ENCODE results near the gene CHAT.

The CHAT gene

GRCh38 chr10:49599546-49599945 lies 14.3 kb upstream of the CHAT start:
- Histone ChIP-seq H3K4me2 (ENCODE audit: low read length) (no peak overlapping the region), H4K20me1 (ENCODE audit: control insufficient read depth, insufficient read depth, low read depth, low read length) (no peaks in the 10 kb centered on the region), H3K9me2 (replicated peaks; ENCODE audit: control insufficient read depth, low read length) (no peaks in the 10 kb centered on the region), H3K27ac (ENCODE audit: low read depth, low read length) (no peak overlapping the region), H3K4me1 (ENCODE audit: control insufficient read depth, low read length) (no peaks in the 10 kb centered on the region), H3K79me2 (ENCODE audit: control insufficient read depth, low read length) (no peaks in the 10 kb centered on the region), H3F3A (ENCODE audit: control insufficient read depth, insufficient read depth) (no peaks in the 10 kb centered on the region), H3K4me3 (ENCODE audit: low read length) (no peak overlapping the region), H3K9me3 (ENCODE audit: control insufficient read depth, insufficient read depth, low read length) (no peaks in the 10 kb centered on the region), H3K36me3 (ENCODE audit: control insufficient read depth, low read length) (no peaks in the 10 kb centered on the region), H3K27me3 (ENCODE audit: control insufficient read depth, low read length) (peaks cover 4% of the 10 kb centered on the region; the same call in 1 of the 2 replicates)
- TF ChIP-seq CTCF (IDR thresholded peaks at IDR 0.05; ENCODE audit: low read depth, low read length, poor library complexity, severe bottlenecking) = no peak
- no peak for TF ChIP-seq EZH2phosphoT487 (IDR thresholded peaks at IDR 0.05; ENCODE audit: borderline replicate concordance, low read length)

GRCh38 chr10:49600046-49600445 lies 13.8 kb upstream of the CHAT start:
- H3K9me2 ChIP-seq (replicated peaks; ENCODE audit: control insufficient read depth, low read length) = no peaks in the 10 kb centered on the region
- TF ChIP-seq CTCF (IDR thresholded peaks at IDR 0.05; ENCODE audit: low read depth, low read length, poor library complexity, severe bottlenecking) = no peak
- no peak for TF ChIP-seq EZH2phosphoT487 (IDR thresholded peaks at IDR 0.05; ENCODE audit: borderline replicate concordance, low read length)
- H3K79me2 ChIP-seq (ENCODE audit: control insufficient read depth, low read length) = no peaks in the 10 kb centered on the region
- H3K4me2 ChIP-seq (ENCODE audit: low read length) = no peak overlapping the region
- H3K36me3 ChIP-seq (ENCODE audit: control insufficient read depth, low read length) = no peaks in the 10 kb centered on the region
- H3K27me3 ChIP-seq (ENCODE audit: control insufficient read depth, low read length) = peaks cover 4% of the 10 kb centered on the region; the same call in 1 of the 2 replicates
- no peaks in the 10 kb centered on the region for H3K9me3 ChIP-seq (ENCODE audit: control insufficient read depth, insufficient read depth, low read length)
- no peaks in the 10 kb centered on the region for H3F3A ChIP-seq (ENCODE audit: control insufficient read depth, insufficient read depth)
- no peaks in the 10 kb centered on the region for H3K4me1 ChIP-seq (ENCODE audit: control insufficient read depth, low read length)
- H3K4me3 ChIP-seq (ENCODE audit: low read length) = no peak overlapping the region
- no peak overlapping the region for H3K27ac ChIP-seq (ENCODE audit: low read depth, low read length)
- no peaks in the 10 kb centered on the region for H4K20me1 ChIP-seq (ENCODE audit: control insufficient read depth, insufficient read depth, low read depth, low read length)

- no peaks in the 10 kb centered on the region for H3K4me1 ChIP-seq (ENCODE audit: control insufficient read depth, low read length)
- no peaks in the 10 kb centered on the region for H3K79me2 ChIP-seq (ENCODE audit: control insufficient read depth, low read length)
- no peak overlapping the region for H3K4me2 ChIP-seq (ENCODE audit: low read length)
- no peaks in the 10 kb centered on the region for H3K9me2 ChIP-seq (replicated peaks; ENCODE audit: control insufficient read depth, low read length)
- no peak overlapping the region for H3K27ac ChIP-seq (ENCODE audit: low read depth, low read length)
- no peaks in the 10 kb centered on the region for H4K20me1 ChIP-seq (ENCODE audit: control insufficient read depth, insufficient read depth, low read depth, low read length)
- peaks cover 4% of the 10 kb centered on the region; the same call in 1 of the 2 replicates for H3K27me3 ChIP-seq (ENCODE audit: control insufficient read depth, low read length)
- no peaks in the 10 kb centered on the region for H3F3A ChIP-seq (ENCODE audit: control insufficient read depth, insufficient read depth)
- H3K36me3 ChIP-seq (ENCODE audit: control insufficient read depth, low read length) = no peaks in the 10 kb centered on the region
- H3K4me3 ChIP-seq (ENCODE audit: low read length) = no peak overlapping the region
- TF ChIP-seq CTCF (IDR thresholded peaks at IDR 0.05; ENCODE audit: low read depth, low read length, poor library complexity, severe bottlenecking) (no peak), EZH2phosphoT487 (IDR thresholded peaks at IDR 0.05; ENCODE audit: borderline replicate concordance, low read length) (no peak)
- no peaks in the 10 kb centered on the region for H3K9me3 ChIP-seq (ENCODE audit: control insufficient read depth, insufficient read depth, low read length)
Measured at GRCh38 chr10:49600781-49601400, 12.9 kb upstream of the CHAT start.
